NK-92 treated with Interleukin-12 subunit alpha and Interleukin-12 subunit beta, amount 100 ng/mL, for 24 hours (cell line): ENCODE measurements around the gene HOXC11.

Source experiments
- DNase-seq: peaks from one replicate; lab custom pipeline; 2025; lab: John Stamatoyannopoulos, UW

Gene HOXC11

GRCh38 chr12:53985994-53986685 is 13.2 kb downstream of the HOXC11 start:
- no peak for DNase-seq

- no peak for DNase-seq
Measured at GRCh38 chr12:53986686-53987483, 14.0 kb downstream of the HOXC11 start.

- no peak for DNase-seq
Measured at GRCh38 chr12:53987787-53988230, 14.9 kb downstream of the HOXC11 start.

- DNase-seq, result no peak
Measured at GRCh38 chr12:53988541-53989226, 15.8 kb downstream of the HOXC11 start.

- no peak for DNase-seq
Measured at GRCh38 chr12:53989227-53990113, 16.5 kb downstream of the HOXC11 start.

- no peak for DNase-seq
Measured at GRCh38 chr12:53990311-53991076, 17.6 kb downstream of the HOXC11 start.

- DNase-seq, result no peak
Measured at GRCh38 chr12:53991077-53991460, 18.1 kb downstream of the HOXC11 start.

GRCh38 chr12:53992377-53992889 is 19.5 kb downstream of the HOXC11 start:
- no peak for DNase-seq

- DNase-seq, result no peak
Measured at GRCh38 chr12:53993162-53994008, 20.5 kb downstream of the HOXC11 start.

- DNase-seq, result no peak
Measured at GRCh38 chr12:53994009-53994263, 21.0 kb downstream of the HOXC11 start.

- DNase-seq, result no peak
Measured at GRCh38 chr12:53994264-53995001, 21.5 kb downstream of the HOXC11 start.

GRCh38 chr12:53995002-53995377 is 22.1 kb downstream of the HOXC11 start:
- DNase-seq, result no peak

GRCh38 chr12:53995378-53996239 is 22.7 kb downstream of the HOXC11 start:
- no peak for DNase-seq

GRCh38 chr12:53996240-53997203 is 23.6 kb downstream of the HOXC11 start:
- no peak for DNase-seq

- DNase-seq, result no peak
Measured at GRCh38 chr12:53997204-53998109, 24.5 kb downstream of the HOXC11 start.
